ENCODE measurements around the gene CYTH3.

CYTH3 gene

DNA sequence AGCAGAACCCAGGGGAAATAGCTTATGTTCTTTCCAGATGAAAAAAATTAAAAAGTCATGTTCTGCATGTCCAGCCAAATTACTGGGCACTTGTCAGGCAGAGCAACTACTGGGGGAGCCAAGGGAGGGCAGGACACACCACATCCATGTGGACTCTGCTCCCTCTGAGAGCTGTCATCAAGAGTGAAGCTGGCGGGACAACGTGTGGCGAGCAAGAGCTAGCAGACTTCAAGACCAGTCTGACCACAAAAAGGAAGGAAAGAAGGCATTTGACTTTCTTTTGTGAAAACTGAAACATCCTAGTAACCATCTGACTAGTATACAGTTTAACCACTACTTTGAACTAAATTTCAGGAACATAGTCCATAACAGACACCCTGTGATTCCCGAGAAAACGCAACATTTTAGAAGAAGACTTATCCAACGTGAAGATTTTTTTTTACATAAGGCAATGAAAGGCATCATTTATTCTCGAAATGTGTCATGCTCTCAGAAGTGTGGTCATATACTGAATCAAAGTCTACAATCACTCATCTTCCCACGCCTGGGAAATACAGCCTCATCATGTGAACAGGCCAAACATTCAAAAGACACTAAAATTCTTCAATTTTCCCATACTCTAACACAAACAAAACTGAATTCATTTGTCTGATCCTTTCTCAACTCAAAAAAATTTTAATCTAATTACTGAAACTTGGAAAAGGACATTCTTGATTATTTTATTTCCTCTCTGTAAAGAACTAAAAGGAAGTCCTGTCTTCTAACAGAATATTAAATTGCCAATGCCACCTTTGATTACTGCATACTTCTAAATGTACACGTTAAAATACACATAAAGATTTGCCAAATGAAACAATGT lies 15.5 kb downstream of the CYTH3 start:
- DNase-seq (ENCODE audit: low spot score) = no peak

DNA sequence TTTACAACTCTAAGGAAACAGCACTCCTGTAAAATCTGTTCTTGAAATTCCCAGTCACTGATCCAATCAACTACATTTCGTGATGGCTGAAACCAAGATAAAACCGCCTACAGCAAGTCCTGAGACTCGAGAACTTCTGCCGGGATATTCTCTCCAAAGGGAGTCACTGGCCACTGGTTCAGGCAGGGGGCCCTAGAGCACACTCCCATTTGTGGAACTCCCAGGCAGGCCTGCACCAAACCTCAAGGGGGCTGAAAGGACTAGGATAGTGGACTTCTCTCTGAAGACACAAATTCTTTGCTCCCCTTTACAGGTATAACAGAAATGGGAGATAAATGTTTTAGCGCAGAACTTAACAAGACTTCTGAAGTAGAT lies 16.3 kb downstream of the CYTH3 start:
- no peak for DNase-seq (ENCODE audit: low spot score)

DNA sequence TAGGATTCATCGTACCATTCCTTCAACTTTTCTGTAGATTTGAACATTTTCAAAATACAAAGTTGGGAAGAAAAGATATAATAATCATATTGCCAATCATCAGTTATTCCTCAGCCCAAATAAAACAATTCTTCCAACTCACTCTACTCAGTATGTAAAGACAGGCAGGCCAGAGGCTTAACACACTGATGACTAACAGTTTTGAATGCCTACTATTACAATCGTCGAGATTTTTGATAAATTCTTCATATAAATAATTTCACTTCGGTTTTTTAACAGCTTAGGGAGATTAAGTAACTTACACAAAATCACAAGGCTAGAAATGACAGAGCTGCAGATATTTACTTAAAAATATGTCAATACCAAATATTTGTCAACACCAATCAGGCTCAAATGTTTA lies 17.6 kb downstream of the CYTH3 start:
- DNase-seq (ENCODE audit: low spot score) = no peak

DNA sequence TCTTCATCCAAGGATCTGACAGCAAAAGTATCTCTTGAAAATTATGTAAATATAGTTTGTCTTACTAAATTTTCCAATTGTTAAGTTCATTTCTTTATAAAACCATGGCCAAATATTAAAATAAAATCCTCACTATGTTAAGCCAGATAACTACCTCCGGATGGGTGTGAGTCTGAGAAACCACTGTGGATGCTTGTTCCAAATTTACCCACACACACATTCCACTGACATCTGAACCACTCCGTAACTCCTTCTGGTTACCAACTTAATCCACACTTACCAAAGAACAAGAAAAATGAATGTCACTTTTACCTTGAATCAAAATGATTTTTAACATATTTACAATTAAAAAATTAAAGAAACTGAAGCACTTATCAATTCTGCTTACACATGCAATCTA lies 19.7 kb downstream of the CYTH3 start:
- no peak for DNase-seq (ENCODE audit: low spot score)

DNA sequence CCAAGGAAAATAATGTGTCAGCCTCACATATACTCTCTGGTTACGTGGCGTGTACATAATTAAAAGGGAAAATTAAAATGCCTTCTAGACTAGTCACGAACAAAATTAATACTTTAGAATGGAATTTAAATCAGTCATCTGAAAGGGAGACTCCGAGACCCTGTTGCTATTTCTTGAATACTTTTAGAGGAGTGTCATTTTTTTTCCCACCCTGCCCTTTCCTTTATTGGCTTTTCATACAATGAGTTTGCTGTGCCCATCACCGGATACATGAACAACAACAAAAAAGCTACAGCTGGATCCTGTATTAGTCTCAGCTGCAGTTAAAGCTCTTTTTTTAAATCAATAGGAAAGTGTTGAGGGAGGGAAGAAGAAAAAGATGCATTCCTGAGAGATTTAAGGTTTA lies 20.1 kb downstream of the CYTH3 start:
- peak; percentile 46 for DNase-seq (ENCODE audit: low spot score)

DNA sequence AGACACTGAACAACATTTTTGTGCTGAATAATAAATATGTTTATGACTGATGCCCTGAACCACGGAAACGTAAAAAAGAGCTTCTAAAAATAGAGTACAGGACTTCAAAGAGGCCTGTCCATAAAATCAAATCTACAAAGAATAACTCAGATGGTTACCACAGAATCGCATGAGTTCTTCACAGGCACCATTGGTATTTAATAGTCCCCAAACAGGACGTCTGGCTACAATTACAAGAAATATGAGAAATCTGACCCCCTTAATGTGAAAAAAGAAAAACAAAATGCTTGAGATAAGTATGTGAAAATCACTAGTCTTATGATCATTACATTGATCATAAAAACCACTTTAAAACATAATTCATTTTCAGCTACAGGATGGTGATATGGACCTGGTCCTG lies 20.8 kb downstream of the CYTH3 start:
- peak; percentile 49 for DNase-seq (ENCODE audit: low spot score)

DNA sequence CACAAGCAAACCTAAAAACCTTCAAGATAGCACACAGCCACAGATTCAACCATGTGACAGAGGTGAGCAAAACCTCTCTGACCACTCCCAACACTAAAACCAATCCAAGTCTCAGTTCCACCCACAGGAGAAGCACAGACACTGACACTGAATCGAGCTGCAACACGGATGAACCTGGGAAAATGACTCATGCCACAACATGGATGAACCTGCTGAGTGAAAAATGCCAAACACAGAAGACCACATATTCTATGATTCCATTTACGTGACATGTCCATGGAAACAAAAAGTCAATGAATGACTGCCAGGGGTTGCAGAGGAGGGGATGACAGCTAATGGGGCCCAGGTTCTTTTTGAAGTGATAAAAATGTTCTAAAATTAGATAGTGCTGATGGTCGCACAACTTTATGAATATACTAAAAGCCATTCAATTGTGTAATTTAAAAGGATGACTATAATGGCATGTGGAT lies 22.0 kb downstream of the CYTH3 start:
- DNase-seq (ENCODE audit: low spot score) = no peak

DNA sequence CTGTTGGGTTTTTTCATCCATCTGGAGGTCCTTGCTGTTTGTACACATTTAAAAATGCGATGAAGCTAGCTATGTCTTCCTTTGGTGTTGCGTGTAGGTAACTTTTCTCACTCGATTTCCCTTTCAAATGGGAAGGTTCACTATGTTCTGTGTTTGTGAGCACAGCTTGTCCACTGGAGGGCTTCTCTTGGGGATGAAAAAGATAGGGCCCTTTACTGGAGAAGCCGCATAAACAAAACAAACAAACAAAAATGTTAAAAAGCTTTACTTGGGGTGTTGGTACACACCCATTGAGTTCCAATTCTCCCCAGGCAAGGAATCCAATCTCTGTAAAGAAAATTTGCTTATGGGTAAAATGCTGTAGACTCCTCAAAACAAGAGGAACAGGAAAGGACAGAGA lies 23.4 kb downstream of the CYTH3 start:
- DNase-seq (ENCODE audit: low spot score) = no peak

DNA sequence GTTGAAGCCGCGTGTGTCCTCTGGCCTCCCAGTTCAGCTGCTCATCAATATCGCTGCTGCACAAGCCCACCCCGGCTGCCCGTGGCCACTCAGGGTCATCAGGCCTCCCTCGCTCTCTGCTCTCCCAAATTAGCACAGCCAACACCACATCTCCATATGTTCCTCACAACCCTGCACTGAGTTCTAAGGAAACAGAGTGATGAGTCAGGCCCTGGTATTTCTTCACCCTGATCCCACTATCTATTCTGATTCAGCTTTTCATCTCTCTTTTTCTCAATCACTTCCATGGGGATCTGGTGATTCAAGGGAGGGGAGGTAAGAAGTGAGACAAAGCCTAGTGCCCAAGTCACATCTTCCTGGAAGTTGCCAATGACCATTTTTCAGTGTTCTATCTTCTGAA lies 23.8 kb downstream of the CYTH3 start:
- no peak for DNase-seq (ENCODE audit: low spot score)

DNA sequence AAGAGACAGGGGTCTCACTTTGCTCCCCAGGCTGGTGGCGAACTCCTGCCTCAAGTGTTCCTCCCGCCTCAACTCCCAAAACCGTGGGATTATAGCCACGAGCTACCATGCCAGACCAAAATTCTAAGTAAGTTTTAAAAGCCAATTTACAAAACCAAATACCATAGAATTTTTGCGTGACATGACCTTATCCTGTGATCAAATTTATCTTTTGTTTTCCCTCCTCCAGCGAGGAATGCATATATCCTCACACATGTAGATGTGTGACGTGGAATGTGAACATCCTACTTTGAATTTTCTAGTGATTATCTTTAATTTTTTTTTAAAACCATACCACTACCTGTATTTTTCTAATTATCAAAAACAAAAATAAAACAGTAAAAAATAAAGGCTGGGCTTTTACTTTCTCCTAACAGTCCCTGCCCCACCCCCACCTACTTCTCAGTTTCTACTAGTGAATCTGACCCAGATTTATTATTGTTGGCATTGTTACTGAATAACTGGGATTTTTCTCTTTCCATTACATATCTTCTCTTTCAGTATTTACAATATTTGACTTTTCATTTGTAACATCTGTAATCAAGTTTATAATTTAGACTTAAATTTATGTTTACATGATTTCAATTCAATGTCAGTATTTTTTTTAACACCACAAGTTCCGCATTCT lies 26.0 kb downstream of the CYTH3 start:
- no peak for DNase-seq (ENCODE audit: low spot score)

DNA sequence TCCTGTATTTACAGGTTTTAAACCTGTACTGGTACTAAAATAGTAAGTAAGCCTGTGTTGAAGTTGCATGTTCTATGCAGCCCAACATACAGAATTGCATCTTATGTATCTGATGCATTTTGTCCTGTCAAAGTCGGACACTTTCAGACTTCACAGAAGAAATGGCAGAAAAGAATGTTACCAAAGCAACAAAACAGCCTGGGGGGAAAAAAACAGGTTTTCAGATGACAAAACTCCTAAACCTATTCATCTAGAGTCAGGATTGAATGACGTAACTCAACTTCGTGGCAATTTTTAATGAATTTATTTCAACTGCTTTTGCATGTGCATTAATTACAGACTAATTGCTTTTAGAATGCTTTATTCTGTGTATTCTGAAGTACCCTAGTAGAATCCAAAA lies 28.4 kb downstream of the CYTH3 start:
- DNase-seq (ENCODE audit: low spot score) = no peak

DNA sequence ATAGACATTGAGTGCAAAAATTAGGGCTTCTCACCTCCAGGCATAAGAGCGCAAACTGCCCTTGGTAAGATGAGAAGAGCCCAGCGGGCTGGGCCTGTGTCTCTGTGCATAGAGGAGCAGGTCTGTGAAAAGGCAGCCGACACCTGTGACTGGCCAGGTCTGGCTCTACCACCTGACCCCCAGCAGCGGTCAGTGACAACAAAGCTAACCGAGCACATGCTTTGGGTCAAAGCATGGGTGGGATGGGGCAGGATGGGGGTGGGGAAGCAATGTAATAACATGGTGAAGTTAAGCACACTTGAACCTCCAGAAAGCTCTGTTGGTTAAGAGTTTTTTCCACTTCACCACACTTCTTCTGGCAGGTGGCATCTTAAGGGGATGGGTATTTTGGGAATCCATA lies 29.3 kb downstream of the CYTH3 start:
- DNase-seq (ENCODE audit: low spot score) = no peak

DNA sequence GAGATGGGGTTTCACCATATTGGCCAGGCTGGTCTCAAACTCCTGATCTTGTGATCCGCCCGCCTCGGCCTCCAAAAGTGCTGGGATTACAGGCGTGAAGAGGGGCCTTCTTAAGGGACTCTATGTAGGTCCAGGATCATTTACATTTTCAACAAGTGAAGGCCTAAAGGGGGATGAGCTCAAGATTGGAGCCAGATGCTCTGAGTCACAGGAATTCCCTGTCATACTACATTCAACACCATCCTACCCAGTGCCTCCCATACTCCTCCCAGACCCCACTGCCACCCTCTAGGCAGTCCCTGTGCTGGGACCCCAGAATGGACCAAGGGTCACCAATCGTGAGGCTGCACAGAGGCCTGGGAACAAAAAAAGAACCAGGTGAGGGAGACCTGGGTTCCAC lies 29.9 kb downstream of the CYTH3 start:
- DNase-seq (ENCODE audit: low spot score) = no peak

DNA sequence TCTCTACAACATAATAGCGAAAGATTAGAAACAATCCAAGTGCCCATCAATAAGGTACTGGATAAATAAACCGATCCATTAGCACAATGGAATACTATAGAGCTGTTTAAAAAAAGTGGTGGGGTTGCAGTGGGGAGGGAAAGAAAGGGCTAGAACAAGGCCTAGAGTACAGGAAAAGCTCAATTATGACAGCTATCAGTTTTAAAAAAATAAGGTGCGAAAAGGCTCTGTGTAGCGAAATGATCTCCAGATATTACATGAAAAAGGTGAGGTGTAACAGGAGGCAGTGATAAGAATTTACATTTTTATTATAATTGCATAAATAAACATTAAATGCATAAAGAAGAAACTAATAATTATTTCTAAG lies 30.8 kb downstream of the CYTH3 start:
- DNase-seq (ENCODE audit: low spot score) = no peak

DNA sequence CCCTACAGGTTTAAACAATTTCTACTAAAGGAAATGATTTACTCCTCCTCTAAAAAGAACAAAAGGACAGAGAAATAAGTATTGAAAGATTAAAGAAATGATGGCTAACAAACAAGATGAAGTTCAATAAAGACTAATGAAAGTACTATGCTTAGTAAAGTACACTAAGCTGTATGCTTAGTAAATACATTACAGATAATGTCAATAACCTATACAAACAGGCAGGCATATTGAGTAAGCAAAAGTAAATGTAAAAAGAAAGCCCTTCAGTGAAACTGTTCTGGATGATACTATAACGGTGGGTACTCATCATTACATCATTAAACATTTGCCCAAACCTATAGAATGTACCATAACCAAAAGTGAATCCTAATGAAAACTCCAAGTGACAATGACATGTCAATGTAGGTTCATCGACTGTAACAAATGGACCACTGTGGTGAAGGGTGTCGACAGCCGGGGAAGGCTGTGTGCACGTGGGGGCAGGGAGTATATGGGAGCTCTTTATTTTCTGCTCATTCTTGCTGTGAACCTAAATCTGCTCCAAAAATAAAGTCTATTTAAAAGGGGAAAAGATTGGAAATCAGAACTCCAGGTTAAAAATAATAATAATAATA lies 34.0 kb downstream of the CYTH3 start:
- no peak for DNase-seq (ENCODE audit: low spot score)

DNA sequence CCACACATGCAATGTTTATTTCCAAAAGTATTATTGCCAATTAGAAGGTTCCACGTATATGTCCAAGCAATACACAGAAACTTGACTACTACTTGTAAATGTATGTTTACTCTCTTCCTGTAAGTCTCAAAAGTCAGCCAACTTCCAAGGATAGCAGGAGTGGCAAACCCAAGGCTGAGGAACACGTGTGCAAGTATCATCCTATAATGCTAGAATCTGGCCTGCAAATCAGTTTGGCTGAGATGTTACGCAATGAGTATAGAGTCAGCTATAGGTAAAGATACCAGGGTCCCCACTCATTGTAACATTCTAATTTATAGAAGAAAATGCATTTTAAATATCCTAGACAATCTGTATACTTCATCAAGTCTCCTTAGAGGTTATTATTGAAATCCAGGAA lies 34.7 kb downstream of the CYTH3 start:
- DNase-seq (ENCODE audit: low spot score) = no peak

DNA sequence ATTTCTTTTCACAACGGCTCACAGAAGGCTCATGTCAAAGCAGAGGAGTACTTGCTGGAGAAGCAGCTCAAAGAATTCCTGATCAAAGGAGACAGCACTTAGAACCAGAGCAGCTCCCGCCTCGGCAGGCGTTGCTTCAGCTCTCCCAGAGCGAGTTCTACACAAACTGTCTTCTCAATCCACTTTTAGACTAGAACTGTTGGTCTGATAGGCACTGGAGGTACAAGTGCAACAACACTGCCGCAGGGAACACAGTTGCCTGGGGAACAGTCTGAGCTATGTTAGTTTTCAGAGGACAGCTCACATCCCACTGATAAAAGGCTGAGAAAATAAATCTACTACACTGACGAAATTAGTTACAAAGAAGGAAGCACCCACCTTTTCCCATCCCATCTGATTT lies 35.4 kb downstream of the CYTH3 start:
- no peak for DNase-seq (ENCODE audit: low spot score)

DNA sequence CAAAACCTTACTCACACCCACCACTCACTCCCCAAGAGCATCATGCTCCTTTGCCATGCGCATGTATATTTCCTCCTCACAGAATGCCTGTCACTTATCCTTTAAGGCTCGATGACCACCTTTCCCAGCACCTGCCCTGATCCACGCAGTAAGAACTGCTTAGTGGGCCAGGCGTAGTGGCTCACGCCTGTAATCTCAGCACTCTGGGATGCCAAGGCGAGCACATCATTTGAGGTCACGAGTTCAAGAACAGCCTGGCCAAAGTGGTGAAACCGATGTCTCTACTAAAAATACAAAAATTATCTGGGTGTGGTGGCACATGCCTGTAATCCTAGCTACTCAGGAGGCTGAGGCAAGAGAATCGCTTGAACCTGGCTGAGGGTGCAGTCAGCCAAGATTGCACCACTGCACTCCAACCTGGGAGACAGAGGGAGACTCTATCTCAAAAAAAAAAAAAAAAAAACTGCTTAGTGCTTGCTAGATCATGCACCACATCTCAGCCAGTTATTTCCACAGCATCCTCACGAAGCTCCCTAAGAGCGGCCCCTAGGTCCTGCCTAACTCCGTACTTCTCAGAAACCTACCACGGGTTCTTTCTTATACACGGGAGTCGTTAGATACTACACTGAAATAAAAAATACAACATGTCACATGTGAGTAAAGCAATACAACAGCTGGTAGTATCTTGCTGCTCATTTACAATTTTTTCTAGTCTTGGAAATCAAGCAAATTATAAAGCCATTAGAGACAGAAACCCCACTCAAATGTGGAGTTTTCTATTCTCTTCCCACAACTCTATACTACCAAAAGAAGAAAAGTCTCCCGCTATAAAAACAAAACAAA lies 37.2 kb downstream of the CYTH3 start:
- DNase-seq (ENCODE audit: low spot score) = no peak

DNA sequence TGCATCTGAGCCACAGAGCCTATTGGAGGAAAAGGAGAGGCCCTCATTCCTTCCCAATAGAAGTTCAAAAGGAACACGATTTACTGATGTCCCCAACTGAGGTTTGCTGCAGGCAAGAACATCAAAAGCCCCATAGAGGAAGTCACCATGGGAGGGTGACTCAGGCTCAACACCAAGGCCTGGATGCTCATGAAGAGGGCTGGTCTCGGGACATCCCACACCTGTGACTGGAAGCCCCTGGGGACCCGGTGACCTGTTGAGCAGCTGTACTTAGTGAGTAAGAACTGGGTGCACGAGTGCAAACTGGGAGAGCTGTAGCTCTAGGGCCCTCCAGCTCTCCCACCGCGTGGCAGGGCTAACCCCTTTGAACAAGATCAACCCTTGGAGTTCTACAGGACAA lies 38.0 kb downstream of the CYTH3 start:
- DNase-seq (ENCODE audit: low spot score) = no peak

DNA sequence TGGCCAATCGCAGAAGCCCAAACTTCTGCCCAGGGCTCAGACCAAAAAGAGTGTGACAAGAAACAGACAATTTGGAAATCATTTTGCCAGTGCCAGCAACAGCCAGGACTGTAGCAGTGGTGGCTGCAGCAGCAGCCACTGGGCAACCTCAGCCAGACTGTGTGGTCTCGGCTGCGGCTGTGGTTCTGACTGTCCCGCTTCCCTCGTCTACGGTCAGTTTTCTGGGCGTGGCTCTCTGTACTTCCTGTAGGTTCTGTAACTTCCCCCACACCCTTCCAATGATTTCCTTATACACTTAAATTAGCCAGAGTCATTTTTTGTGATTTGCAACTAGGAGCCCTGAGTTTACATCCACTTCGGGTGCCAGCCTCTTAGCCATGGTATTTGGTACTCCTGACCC lies 39.9 kb downstream of the CYTH3 start:
- DNase-seq (ENCODE audit: low spot score) = no peak

DNA sequence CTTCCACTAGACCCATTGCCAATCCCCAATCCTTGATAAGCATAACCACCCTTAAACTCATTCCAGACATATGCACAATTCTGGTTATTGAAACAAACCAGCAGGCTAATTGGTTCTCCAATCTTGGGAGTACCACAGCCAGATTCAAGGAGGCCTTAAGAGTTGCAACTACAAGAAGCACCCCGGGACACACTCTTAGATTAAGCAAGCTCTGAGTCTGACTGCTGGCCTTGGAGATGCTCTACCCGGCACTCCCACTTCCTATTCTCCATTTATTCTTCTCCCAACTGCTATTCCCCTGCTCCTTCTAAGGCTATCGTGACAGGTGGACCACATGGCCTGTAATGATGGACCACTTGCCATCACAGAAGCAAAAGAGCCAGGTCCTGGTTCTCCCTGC lies 40.3 kb downstream of the CYTH3 start:
- DNase-seq (ENCODE audit: low spot score) = no peak

DNA sequence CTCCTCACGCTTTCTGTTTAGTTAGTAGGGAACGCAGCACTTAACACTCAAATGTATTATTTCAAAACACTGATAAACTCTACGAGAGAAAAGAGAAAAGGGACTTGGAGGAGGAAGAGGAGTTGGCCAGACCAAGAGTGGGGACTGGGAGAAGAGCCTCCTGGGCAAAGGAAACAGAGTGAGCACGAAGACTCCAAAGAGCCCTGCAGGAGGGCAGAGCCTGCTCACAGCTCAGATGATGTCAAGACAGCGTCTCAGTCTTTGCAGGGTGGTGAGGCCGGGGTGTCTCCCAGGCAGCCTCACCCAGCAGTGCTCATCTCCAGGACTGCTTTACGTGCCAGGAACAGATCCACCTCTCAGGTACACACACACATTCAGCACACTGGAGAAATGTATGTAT lies 41.2 kb downstream of the CYTH3 start:
- no peak for DNase-seq (ENCODE audit: low spot score)
